ENCODE data around the gene EEF1G. TPM values are rescaled to one million over a fixed set of nuclear protein-coding genes. Genes with fewer than 3 reads are reported as not detected.

The EEF1G gene
- total and polyA plus RNA-seq, 9 of the 15 experiments (the other 6 are each of a cell fraction or from before 2014, with no cell fraction given), result 985 to 2,349 (median 2,035) TPM

- TF ChIP-seq, protein P1, sequence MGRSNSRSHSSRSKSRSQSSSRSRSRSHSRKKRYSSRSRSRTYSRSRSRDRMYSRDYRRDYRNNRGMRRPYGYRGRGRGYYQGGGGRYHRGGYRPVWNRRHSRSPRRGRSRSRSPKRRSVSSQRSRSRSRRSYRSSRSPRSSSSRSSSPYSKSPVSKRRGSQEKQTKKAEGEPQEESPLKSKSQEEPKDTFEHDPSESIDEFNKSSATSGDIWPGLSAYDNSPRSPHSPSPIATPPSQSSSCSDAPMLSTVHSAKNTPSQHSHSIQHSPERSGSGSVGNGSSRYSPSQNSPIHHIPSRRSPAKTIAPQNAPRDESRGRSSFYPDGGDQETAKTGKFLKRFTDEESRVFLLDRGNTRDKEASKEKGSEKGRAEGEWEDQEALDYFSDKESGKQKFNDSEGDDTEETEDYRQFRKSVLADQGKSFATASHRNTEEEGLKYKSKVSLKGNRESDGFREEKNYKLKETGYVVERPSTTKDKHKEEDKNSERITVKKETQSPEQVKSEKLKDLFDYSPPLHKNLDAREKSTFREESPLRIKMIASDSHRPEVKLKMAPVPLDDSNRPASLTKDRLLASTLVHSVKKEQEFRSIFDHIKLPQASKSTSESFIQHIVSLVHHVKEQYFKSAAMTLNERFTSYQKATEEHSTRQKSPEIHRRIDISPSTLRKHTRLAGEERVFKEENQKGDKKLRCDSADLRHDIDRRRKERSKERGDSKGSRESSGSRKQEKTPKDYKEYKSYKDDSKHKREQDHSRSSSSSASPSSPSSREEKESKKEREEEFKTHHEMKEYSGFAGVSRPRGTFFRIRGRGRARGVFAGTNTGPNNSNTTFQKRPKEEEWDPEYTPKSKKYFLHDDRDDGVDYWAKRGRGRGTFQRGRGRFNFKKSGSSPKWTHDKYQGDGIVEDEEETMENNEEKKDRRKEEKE (IDR thresholded peaks at IDR 0.05; ENCODE audit: borderline replicate concordance in 1 of 2, control insufficient read depth in 1 of 2, low read depth in 2 of 2, low read length in 1 of 2), result no peak
- TF ChIP-seq, protein P2, sequence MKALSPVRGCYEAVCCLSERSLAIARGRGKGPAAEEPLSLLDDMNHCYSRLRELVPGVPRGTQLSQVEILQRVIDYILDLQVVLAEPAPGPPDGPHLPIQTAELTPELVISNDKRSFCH (CRISPR knock-in tag; IDR thresholded peaks at IDR 0.05), result no peak
- TF ChIP-seq, protein P2 (tag; IDR thresholded peaks at IDR 0.05), result no peak
- peak in 1 of 2 experiments; percentile 76; a peak in 2 of 4 replicates for TF ChIP-seq RCOR1 (IDR thresholded peaks at IDR 0.05; ENCODE audit: borderline replicate concordance in 1 of 2, low read depth in 2 of 2, low read length in 2 of 2)
- peak; percentile 75 for TF ChIP-seq AFF4 (CRISPR knock-in tag; IDR thresholded peaks at IDR 0.05)
- TF ChIP-seq CREBBP (IDR thresholded peaks at IDR 0.05; ENCODE audit: low read depth, low read length), result no peak
- TF ChIP-seq CBFA2T3 (IDR thresholded peaks at IDR 0.05), result no peak
- peak; percentile 30; the same call in 1 of the 2 replicates for TF ChIP-seq KLF6 (CRISPR knock-in tag; IDR thresholded peaks at IDR 0.05; ENCODE audit: borderline replicate concordance)
- TF ChIP-seq ZNF347 (CRISPR knock-in tag; IDR thresholded peaks at IDR 0.05; ENCODE audit: low read depth), result no peak
- TF ChIP-seq STAT6 (CRISPR knock-in tag; IDR thresholded peaks at IDR 0.05), result peak; percentile 62; the same call in 1 of the 2 replicates
- no peak for TF ChIP-seq SLC30A9 (CRISPR knock-in tag; IDR thresholded peaks at IDR 0.05)
- peak; percentile 64 for TF ChIP-seq CCNT2 (IDR thresholded peaks at IDR 0.05; ENCODE audit: borderline replicate concordance, extremely low read depth, insufficient read length, low read depth, low read length)
- peak; percentile 52 for TF ChIP-seq BHLHE40 (IDR thresholded peaks at IDR 0.05; ENCODE audit: low read length)
- TF ChIP-seq, protein P3, sequence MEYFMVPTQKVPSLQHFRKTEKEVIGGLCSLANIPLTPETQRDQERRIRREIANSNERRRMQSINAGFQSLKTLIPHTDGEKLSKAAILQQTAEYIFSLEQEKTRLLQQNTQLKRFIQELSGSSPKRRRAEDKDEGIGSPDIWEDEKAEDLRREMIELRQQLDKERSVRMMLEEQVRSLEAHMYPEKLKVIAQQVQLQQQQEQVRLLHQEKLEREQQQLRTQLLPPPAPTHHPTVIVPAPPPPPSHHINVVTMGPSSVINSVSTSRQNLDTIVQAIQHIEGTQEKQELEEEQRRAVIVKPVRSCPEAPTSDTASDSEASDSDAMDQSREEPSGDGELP (CRISPR knock-in tag; IDR thresholded peaks at IDR 0.05; ENCODE audit: borderline replicate concordance), result peak; percentile 74; the same call in 1 of the 2 replicates
Observed at GRCh38 chr11:62542750-62543567, 30.7 kb downstream of the EEF1G start (continued).

Measured in K562 (cell line).